B cell (primary cell): ENCODE measurements around the gene PTPRN2. TPM values are rescaled to one million over a fixed set of nuclear protein-coding genes. Genes with fewer than 3 reads are reported as not detected.

Source experiments
- ATAC-seq: fragments of 200-7000 bp; cut with Tn5 transposase; one replicate; pipeline ENCODE4 v1.10.0; 2021; ENCODE audit warnings: low read depth, mild to moderate bottlenecking, moderate number of reproducible peaks, moderate library complexity
- CTCF ChIA-PET: fragments of 350-600 bp; sonication (Branson Sonifier 250); formaldehyde crosslinking; loops from one replicate; lab custom pipeline; 2021; ENCODE audit warnings: antibody characterized with exemption, inconsistent platforms; lab: Charles Lee
- POLR2A ChIA-PET: fragments of 350-600 bp; sonication (Branson Sonifier 250); formaldehyde crosslinking; loops from one replicate; lab custom pipeline; 2021; ENCODE audit warnings: antibody characterized with exemption; lab: Charles Lee
- DNase-seq: peaks from one replicate; pipeline ENCODE4 v3.0.0; 2013
- H2AFZ ChIP-seq: 2 replicates; pipeline ENCODE4 v1.6.1; 2012; ENCODE audit warnings: mild to moderate bottlenecking, low read depth, low read length; ENCODE audit not compliant: insufficient read depth, poor library complexity, severe bottlenecking
- H3K27ac ChIP-seq, 2 donors: 1 replicate in 1 of 2; 2 replicates in 1 of 2; pipeline ENCODE4 v1.5.1; 2012 to 2013; ENCODE audit warnings: low read length in 2 of 2, mild to moderate bottlenecking in 2 of 2, moderate library complexity in 1 of 2
- H3K27me3 ChIP-seq, 4 experiments: fragments of 200-600 bp in 1 of 4; sonication (generic) in 1 of 4; replicated peaks in 1 of 4; 1 replicate in 2 of 4; 2 replicates in 2 of 4; pipeline versions ENCODE4 v1.6.1 to v1.7.0; 2013 to 2016; ENCODE audit warnings: low read length in 3 of 4, mild to moderate bottlenecking in 2 of 4, mixed read lengths in 1 of 4, moderate library complexity in 1 of 4; ENCODE audit not compliant: insufficient read depth in 4 of 4, control insufficient read depth in 3 of 4; ENCODE audit errors: control extremely low read depth in 1 of 4
- H3K36me3 ChIP-seq, 2 experiments: replicated peaks in 1 of 2; 1 replicate in 1 of 2; 2 replicates in 1 of 2; pipeline versions ENCODE4 v1.6.1 to v1.7.1; 2013; ENCODE audit warnings: low read length in 1 of 2; ENCODE audit not compliant: insufficient read depth in 2 of 2, control insufficient read depth in 1 of 2; ENCODE audit errors: control extremely low read depth in 1 of 2, extremely low read depth in 1 of 2
- H3K4me1 ChIP-seq, 2 donors: fragments of 200-600 bp in 1 of 2; sonication (generic) in 1 of 2; 1 replicate in 1 of 2; 2 replicates in 1 of 2; pipeline versions ENCODE4 v1.5.1 to v1.6.1; 2013 to 2017; ENCODE audit warnings: low read length in 2 of 2; ENCODE audit not compliant: control insufficient read depth in 2 of 2, insufficient read depth in 2 of 2
- H3K4me2 ChIP-seq: replicated peaks from 2 replicates; pipeline ENCODE3; 2012; ENCODE audit warnings: mild to moderate bottlenecking, low read depth, low read length; ENCODE audit not compliant: poor library complexity, severe bottlenecking
- H3K4me3 ChIP-seq, 5 experiments: fragments of 200-600 bp in 1 of 5; sonication (generic) in 1 of 5; 1 replicate in 3 of 5; 2 replicates in 2 of 5; pipeline versions ENCODE4 v1.5.1 to v1.7.0; 2011 to 2016; ENCODE audit warnings: low read length in 4 of 5, mild to moderate bottlenecking in 4 of 5, low read depth in 2 of 5, control low read depth in 1 of 5, moderate library complexity in 1 of 5; ENCODE audit not compliant: insufficient read depth in 1 of 5; ENCODE audit errors: control extremely low read depth in 1 of 5, extremely low read depth in 1 of 5
- H3K79me2 ChIP-seq: fragments of 200-600 bp; sonication (generic); one replicate; pipeline ENCODE4 v1.6.0; 2016; ENCODE audit warnings: low read length; ENCODE audit not compliant: control insufficient read depth, insufficient read depth
- H3K9ac ChIP-seq: fragments of 200-600 bp; sonication (generic); 2 replicates; pipeline ENCODE4 v1.6.1; 2017; ENCODE audit warnings: mild to moderate bottlenecking, low read length, moderate library complexity
- H3K9me3 ChIP-seq, 3 donors: one replicate each; pipeline versions ENCODE4 v1.6.1 to v1.7.1; 2013; ENCODE audit warnings: low read length in 2 of 3; ENCODE audit not compliant: control insufficient read depth in 2 of 3, insufficient read depth in 1 of 3; ENCODE audit errors: control extremely low read depth in 1 of 3
- H4K20me1 ChIP-seq: 2 replicates; pipeline ENCODE4 v1.6.0; 2012; ENCODE audit warnings: mild to moderate bottlenecking, low read length; ENCODE audit not compliant: insufficient read depth, control insufficient read depth, poor library complexity, severe bottlenecking
- H3K27ac Mint-ChIP-seq: one replicate; pipeline ENCODE4 v1.8.0; 2021; ENCODE audit warnings: mixed read lengths
- H3K27me3 Mint-ChIP-seq: one replicate; pipeline ENCODE4 v1.8.0; 2021; ENCODE audit warnings: mixed read lengths
- H3K4me1 Mint-ChIP-seq: one replicate; pipeline ENCODE4 v1.8.0; 2021; ENCODE audit warnings: mixed read lengths
- H3K4me3 Mint-ChIP-seq: one replicate; pipeline ENCODE4 v1.8.0; 2021; ENCODE audit warnings: mixed read lengths
- H3K9me3 Mint-ChIP-seq: one replicate; pipeline ENCODE4 v1.8.0; 2022; ENCODE audit warnings: mixed read lengths; ENCODE audit not compliant: insufficient read depth
- EZH2 ChIP-seq: IDR thresholded peaks from 2 replicates; pipeline ENCODE4 v1.6.1; 2012; ENCODE audit warnings: borderline replicate concordance, low read depth, mild to moderate bottlenecking, moderate library complexity, low read length; ENCODE audit not compliant: insufficient read depth, poor library complexity, severe bottlenecking
- WGBS: methylation state at CpG from one replicate; pipeline ENCODE4 v1.1.5; 2013; ENCODE audit warnings: missing lambda C conversion rate; ENCODE audit not compliant: insufficient coverage; 5-methylcytosine and 5-hydroxymethylcytosine counted together
- intact Hi-C: fragments of 100-400 bp; cut with micrococcal nuclease; formaldehyde crosslinking; loops from one replicate; pipeline ENCODE4 v1.10.0; 2022
- polyA plus RNA-seq: library from polyadenylated mRNA; depleted of rRNA; stranded (reverse); fragments of >200 nt; gene quantifications from 2 replicates; pipeline ENCODE4 v1.2.3, GENCODE V29; 2012
- total RNA-seq, 2 donors: library from RNA; stranded (reverse); fragments of 120-200 nt in 1 of 2; gene quantifications; 1 replicate in 1 of 2; 2 replicates in 1 of 2; pipeline versions ENCODE4 v1.2.3 to v1.2.4, GENCODE V29; 2013 to 2022
- TF ChIP-seq, protein P1 (sequence below): fragments of 200-600 bp; IDR thresholded peaks from one replicate; pipeline ENCODE4 v1.8.0; 2022; ENCODE audit warnings: antibody characterized with exemption, mild to moderate bottlenecking

Gene PTPRN2
- total and polyA plus RNA-seq, 2 donors (not counting 1 experiment from before 2014, with no cell fraction given): 2.0 to 5.0 TPM

DNA sequence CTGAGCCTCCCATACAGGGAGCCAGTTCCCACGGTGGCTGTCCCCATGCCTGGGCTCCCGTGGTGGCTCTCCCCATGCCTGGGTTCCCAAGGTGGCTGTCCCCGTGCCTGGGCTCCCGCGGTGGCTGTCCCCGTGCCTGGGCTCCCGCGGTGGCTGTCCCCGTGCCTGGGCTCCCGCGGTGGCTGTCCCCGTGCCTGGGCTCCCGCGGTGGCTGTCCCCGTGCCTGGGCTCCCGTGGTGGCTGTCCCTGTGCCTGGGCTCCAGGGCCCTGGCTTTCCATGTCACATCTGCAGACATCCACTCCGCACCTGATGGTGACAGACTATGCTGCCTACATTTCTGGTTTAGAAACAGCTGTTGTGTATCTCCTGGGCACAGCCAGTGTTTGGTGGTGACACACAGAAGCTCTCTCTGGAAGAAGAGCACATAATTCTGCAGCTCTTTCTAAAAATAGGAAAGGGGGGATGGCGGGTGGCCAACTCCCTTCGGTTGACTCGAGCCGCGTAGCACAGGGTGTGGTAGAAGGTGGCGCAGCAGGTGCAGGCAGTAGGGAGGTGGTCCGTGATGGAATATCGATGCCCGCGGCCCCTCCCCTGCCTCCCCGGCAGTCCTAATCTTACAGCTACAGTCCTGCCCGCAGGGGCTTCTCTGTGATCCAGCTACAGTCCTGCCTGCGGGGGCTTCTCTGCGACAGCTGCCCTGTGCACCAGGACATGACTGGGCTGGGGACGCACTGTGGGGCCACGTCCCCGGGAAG, 999.6 kb downstream of the PTPRN2 start:
- H3K4me1 ChIP-seq: no peaks in the 10 kb centered on the region
- H2AFZ ChIP-seq: no peak overlapping the region
- H3K27me3 ChIP-seq: peaks cover 0 to 9% (median 3%) of the 10 kb centered on the region in 4 experiments
- no peak overlapping the region for H3K4me2 ChIP-seq
- no peak overlapping the region for H3K27ac Mint-ChIP-seq
- intact Hi-C loops: no loop called here
- H4K20me1 ChIP-seq: no peaks in the 10 kb centered on the region
- peaks cover 0 to 15% (median 0%) of the 10 kb centered on the region in 3 donors for H3K9me3 ChIP-seq
- peaks cover 44% of the 10 kb centered on the region for H3K27me3 Mint-ChIP-seq
- no peaks in the 10 kb centered on the region for H3K79me2 ChIP-seq
- ATAC-seq: no peak
- H3K27ac ChIP-seq: no peak overlapping the region
- WGBS: 89% methylated on average over 30 of the region's 34 CpGs
- no peak overlapping the region for H3K4me3 ChIP-seq
- peaks cover 4% of the 10 kb centered on the region for H3K4me1 Mint-ChIP-seq
- no peak for DNase-seq
- no peak for TF ChIP-seq EZH2
- TF ChIP-seq, protein P1, sequence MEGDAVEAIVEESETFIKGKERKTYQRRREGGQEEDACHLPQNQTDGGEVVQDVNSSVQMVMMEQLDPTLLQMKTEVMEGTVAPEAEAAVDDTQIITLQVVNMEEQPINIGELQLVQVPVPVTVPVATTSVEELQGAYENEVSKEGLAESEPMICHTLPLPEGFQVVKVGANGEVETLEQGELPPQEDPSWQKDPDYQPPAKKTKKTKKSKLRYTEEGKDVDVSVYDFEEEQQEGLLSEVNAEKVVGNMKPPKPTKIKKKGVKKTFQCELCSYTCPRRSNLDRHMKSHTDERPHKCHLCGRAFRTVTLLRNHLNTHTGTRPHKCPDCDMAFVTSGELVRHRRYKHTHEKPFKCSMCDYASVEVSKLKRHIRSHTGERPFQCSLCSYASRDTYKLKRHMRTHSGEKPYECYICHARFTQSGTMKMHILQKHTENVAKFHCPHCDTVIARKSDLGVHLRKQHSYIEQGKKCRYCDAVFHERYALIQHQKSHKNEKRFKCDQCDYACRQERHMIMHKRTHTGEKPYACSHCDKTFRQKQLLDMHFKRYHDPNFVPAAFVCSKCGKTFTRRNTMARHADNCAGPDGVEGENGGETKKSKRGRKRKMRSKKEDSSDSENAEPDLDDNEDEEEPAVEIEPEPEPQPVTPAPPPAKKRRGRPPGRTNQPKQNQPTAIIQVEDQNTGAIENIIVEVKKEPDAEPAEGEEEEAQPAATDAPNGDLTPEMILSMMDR: no peak
- no peak overlapping the region for H3K9ac ChIP-seq
- H3K9me3 Mint-ChIP-seq: no peaks in the 10 kb centered on the region
- H3K36me3 ChIP-seq: no peaks in the 10 kb centered on the region
- ChIA-PET POLR2A (no interaction called here), CTCF (no interaction called here)
- no peak overlapping the region for H3K4me3 Mint-ChIP-seq

DNA sequence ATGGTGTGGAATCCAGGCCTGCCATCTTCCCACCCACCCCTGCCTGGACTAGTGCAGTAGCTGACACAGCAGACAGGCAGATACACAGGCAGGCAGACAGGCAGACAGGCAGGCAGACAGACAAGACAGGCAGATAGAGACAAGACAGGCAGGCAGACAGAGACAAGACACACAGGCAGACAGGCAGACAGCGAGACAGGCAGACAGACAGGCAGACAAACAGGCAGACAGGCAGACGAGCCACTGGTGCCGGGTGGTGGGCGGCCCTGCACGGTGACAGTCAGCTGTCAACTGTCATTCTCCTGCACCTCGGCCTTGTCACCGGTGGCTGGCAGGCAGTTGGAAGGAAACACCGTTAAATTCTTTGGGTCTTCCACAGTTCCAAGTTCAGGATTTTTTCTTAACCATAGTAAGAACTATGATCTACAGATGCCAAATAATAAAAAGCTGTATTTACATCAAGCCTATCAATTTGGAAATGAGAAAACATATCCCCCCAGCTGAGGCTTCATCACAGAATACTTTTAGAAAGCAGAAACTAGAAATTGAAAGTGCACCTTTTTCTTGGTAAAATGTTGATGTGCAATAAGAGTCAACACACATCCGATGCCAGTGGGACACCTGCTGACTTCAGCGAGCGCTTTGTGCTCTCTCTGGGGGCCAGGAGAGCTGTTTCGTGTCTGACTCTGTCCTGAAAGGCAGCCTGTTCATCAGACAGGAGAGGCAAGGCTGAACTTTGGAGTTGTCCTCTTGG, 1000.4 kb downstream of the PTPRN2 start:
- H3K4me1 ChIP-seq: no peaks in the 10 kb centered on the region
- 80% methylated on average over 9 of the region's 12 CpGs for whole genome bisulfite sequencing
- no peak for DNase-seq
- H3K4me3 Mint-ChIP-seq: no peak overlapping the region
- H3K27me3 Mint-ChIP-seq: peaks cover 47% of the 10 kb centered on the region
- H3K79me2 ChIP-seq: no peaks in the 10 kb centered on the region
- peaks cover 4% of the 10 kb centered on the region for H3K4me1 Mint-ChIP-seq
- no peak overlapping the region for H3K9ac ChIP-seq
- CTCF ChIA-PET: no interaction called here
- POLR2A ChIA-PET: no interaction called here
- no peaks in the 10 kb centered on the region for H4K20me1 ChIP-seq
- peaks cover 0 to 9% (median 3%) of the 10 kb centered on the region in 4 experiments for H3K27me3 ChIP-seq
- peaks cover 0 to 9% (median 0%) of the 10 kb centered on the region in 3 donors for H3K9me3 ChIP-seq
- no peak overlapping the region for H3K4me3 ChIP-seq
- H2AFZ ChIP-seq: no peak overlapping the region
- no peak overlapping the region for H3K27ac Mint-ChIP-seq
- ATAC-seq: no peak
- H3K27ac ChIP-seq: no peak overlapping the region
- H3K9me3 Mint-ChIP-seq: no peaks in the 10 kb centered on the region
- intact Hi-C loops: no loop called here
- no peak overlapping the region for H3K4me2 ChIP-seq
- TF ChIP-seq EZH2: no peak
- TF ChIP-seq, protein P1: no peak
- no peaks in the 10 kb centered on the region for H3K36me3 ChIP-seq
